VCaP (cell line): ENCODE measurements around the gene MEIS3.

Source experiments
- H3K27ac ChIP-seq: fragments of 450-650 bp; 2 replicates; pipeline ENCODE4 v1.5.1; 2017
- TF ChIP-seq, protein P1 (sequence below): fragments of 450-650 bp; conservative IDR thresholded peaks from 2 replicates; pipeline ENCODE4 v1.5.1; 2017; ENCODE audit warnings: mild to moderate bottlenecking, moderate library complexity

MEIS3 gene

DNA sequence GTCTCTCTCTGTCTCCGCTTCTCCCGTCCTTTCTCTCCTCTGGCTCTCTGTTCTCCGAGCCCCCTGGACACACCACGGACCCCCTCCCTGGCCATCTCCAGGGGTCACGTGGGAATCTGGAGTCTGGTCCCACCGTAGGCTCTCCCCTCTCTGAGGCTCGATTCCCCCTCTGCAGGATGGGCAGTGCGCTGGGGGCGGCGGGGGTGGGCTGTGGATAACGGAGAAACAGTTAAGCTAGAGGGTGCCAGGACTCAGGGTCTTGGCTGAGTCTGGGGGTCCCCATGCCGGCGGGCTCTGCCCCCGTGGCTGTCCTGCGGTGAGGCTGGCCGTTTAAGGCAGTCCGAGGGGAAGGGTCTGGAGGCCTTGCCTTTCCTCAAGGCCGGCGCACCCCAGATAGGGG, 462 bp upstream of the MEIS3 start:
- no peak overlapping the region for H3K27ac ChIP-seq
- TF ChIP-seq, protein P1, sequence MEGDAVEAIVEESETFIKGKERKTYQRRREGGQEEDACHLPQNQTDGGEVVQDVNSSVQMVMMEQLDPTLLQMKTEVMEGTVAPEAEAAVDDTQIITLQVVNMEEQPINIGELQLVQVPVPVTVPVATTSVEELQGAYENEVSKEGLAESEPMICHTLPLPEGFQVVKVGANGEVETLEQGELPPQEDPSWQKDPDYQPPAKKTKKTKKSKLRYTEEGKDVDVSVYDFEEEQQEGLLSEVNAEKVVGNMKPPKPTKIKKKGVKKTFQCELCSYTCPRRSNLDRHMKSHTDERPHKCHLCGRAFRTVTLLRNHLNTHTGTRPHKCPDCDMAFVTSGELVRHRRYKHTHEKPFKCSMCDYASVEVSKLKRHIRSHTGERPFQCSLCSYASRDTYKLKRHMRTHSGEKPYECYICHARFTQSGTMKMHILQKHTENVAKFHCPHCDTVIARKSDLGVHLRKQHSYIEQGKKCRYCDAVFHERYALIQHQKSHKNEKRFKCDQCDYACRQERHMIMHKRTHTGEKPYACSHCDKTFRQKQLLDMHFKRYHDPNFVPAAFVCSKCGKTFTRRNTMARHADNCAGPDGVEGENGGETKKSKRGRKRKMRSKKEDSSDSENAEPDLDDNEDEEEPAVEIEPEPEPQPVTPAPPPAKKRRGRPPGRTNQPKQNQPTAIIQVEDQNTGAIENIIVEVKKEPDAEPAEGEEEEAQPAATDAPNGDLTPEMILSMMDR = no peak

DNA sequence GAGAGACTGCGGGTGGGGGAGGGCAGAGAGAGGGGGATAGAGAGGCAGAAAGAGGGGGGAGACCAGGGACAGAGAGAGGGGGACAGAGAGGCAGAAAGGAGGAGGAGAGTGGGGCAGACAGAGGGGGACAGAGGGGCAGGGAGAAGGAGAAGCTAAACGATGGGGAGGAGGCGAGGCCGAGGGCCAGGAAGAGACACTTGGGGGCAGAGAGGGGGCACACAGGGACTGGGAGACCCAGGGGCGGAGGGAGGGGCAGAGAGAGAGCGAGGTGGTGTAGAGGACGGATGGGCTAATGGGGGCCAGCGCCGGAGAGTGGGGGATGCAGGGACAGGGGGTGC, 666 bp downstream of the MEIS3 start:
- no peak overlapping the region; the same call in 1 of the 2 replicates for H3K27ac ChIP-seq
- TF ChIP-seq, protein P1 = no peak

- no peak overlapping the region for H3K27ac ChIP-seq
- TF ChIP-seq, protein P1 = no peak
Measured at GRCh38 chr19:47417746-47418691, 1.3 kb downstream of the MEIS3 start.

GRCh38 chr19:47417107-47417745, 2.1 kb downstream of the MEIS3 start:
- TF ChIP-seq, protein P1 = no peak
- H3K27ac ChIP-seq = no peak overlapping the region

DNA sequence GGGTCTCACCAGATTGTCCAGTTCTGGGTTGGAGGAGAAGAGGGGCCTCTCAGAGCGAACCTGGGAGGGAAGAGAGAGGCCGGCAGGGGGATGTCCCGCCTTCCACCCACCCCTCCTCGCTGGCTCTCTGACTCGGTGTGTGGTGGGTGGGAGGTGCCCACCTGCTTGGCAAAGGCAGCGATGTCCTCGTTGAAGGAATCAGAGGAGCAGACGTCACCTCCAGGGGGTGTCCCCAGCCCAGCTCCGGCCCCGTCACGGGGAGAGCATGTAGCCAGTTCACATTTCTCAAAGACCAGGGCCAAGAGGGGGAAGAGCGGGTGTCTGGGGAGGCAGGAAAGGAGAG, 2.7 kb downstream of the MEIS3 start:
- no peak overlapping the region for H3K27ac ChIP-seq
- TF ChIP-seq, protein P1 = no peak

DNA sequence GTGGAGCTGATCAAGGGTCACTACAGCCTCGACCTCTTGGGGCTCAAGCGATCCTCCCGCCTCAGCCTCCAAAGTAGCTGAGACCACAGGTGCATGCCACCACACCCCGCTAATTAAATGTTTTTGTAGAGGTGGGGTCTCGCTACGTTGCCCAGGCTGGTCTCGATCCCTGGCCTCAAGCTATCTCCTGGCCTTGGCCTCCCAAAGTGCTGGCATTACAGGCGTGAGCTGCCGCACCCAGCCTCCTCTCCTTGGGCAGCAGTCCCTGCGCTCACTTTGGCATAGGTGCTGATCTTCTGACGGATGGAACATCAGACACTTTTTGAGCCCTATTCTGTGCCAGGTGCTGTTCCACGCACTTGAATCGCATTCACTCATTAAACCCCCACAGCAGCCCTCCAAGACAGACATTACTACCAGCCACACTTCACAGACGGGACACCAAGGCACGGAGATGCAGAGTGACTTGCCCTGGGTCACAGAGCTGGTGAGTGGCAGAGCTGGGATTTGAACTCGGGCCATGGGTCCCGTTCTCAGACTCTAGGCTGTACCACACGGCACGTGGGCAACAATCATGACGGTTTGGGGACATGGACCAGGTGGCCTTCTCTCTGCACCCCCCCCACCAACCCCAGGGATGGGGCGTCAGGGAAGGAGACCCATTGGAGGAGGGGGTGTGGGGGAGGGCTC, 3.2 kb downstream of the MEIS3 start:
- H3K27ac ChIP-seq = no peak overlapping the region
- TF ChIP-seq, protein P1 = no peak

DNA sequence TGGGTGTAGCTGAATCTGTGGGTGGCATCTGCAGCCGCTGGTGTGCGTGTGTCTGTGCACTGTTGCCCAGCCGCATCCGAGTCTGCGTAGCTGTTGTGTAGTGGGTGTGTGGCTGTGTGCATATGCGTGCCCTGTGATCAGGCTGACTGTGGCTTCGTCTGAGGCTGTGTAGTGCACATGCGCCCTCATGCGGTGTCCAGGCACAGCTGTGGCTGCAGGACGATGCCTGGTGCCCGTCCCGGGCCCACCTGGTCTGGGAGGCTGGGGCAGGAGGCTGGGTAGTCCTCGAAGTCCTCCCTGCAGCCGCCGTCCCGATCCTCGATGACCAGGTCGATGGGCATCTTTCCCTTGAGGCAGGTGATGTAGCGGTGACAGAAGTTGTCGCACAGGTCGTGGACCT, 4.9 kb downstream of the MEIS3 start:
- TF ChIP-seq, protein P1 = peak; percentile 85
- no peak overlapping the region for H3K27ac ChIP-seq
